Measurements from ENCODE around the gene ERO1B.

The ERO1B gene

DNA sequence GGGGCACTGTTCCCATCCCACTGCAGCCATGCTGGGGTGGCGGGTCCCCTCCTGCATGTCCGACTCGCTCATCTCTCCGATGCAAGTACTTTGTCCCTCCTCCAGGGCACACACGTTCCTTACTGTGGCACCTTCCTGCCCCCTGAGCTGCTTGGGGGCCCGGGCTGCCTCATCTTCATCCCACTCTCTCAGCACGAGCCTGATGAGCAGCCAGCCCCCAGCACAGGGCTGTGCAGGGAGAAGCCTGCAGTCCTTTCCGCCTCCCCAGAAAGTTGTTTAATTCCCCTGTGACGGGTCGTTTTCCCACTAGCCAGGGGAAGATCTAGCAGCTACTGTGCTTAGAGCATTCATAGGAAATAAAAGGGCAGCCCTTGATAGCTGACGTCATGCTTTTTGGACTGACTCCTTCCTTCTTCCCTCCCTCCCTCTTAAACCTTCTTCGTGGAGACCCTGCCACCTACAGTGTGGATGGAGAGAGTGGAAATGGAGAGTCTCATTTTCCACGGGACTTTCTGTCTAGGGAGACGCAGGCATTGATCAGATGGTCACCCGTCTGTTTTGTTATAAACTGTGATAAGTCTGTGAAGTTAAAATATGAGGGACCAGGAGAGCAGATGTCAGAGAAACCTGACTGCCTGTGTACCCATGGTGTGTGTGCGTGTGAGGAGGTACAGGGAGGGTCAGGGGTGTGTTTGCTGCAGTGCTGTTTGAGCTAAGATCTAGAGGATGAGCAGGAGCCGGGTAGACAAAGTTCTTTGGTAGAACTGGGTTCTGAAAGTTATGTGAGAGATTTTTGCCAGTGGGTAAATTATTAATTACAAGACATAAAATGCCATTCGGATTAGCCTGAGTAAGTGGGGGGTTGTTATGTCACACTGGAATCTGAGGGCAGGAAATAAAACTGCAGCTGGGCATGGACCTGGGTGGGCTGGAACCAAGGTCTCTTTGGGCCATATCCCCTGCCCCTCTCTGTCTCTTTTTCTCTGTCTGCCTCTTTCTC is 105.1 kb downstream of the ERO1B start:
- DNase-seq, result no peak

DNA sequence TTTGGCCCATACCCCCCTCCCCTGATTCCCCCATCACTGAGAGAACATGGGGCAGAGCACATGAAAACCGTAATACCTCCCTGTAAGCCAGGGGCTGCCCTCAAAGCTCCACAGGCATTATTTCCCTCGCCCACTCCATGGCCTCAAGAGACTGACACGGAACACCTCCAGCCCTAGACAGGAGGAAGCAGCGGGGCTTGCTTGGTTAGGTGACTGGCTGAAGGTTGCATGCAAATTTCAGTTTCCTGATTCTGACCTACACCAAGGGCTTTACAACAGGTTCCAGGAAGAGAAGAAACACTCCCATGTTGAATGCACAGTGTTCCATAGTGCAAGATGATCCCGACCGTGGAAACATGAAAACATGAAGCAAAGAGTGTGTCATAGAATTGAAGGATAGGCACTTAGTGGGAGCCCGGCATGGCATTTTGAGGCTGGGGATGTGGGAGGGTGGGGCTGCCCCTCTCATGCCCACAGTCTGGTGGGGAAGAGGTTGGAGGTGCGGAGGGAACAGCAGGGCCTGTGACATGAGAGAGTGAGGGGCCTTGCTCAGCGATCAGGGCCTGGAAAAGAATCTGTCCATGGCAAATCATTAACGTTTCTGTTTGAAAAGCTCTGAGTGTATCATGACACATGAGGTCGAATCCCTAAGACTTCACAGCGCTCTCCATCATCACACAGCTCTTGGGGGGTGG is 106.0 kb downstream of the ERO1B start:
- DNase-seq, result no peak

DNA sequence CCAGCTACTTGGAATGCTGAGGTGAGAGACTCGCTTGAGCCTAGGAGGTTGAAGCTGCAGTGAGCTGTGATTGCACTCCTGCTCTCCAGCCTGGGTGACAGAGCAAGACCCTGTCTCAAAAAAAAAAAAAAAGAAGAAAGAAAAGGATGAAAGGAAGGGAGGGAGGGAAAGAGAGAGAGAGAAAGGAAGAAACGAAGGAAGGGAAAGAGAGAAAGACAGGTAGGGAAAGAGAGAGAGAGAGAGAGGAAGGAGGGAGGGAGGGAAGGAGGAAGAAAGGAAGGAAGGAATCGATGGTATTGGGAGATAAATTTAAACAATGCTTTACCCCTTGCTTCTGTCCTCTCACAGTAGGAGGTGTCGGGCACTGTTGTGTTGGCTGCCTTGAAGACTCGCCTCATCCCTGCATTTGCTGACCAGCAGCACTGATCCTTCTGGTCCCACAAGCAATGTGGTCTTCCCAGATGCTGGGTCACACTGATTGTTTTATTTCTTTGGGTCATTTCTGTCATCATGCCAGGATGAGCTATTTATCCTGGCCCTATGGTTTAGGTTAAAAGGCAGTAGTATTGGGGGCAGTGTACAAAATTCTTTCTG is 108.5 kb downstream of the ERO1B start:
- DNase-seq, result no peak

DNA sequence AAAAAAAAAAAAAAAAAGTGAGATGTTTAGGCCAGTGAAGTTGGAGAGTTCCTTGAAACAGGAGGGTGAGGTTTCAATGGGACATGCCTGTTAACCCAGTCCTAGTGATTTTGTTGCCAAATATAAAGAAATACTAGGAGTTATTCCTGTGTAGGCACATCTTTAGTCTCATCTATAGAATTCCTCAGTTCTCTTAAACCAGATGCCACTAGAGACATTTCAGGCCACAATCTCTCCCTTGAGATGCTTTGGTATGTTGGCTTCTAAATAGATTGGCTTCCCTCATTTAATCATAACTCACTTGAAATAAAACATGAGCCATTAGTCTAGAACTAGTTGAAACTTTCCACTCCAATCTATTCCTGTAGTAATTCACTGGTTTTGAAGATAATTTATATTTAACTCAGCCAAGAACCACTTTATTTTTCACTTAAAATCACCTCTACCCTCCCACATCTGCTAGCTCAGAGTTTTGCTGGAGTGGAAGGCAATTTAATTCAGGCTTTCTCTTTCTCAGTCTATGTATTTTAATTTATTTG is 109.6 kb downstream of the ERO1B start:
- DNase-seq, result no peak

DNA sequence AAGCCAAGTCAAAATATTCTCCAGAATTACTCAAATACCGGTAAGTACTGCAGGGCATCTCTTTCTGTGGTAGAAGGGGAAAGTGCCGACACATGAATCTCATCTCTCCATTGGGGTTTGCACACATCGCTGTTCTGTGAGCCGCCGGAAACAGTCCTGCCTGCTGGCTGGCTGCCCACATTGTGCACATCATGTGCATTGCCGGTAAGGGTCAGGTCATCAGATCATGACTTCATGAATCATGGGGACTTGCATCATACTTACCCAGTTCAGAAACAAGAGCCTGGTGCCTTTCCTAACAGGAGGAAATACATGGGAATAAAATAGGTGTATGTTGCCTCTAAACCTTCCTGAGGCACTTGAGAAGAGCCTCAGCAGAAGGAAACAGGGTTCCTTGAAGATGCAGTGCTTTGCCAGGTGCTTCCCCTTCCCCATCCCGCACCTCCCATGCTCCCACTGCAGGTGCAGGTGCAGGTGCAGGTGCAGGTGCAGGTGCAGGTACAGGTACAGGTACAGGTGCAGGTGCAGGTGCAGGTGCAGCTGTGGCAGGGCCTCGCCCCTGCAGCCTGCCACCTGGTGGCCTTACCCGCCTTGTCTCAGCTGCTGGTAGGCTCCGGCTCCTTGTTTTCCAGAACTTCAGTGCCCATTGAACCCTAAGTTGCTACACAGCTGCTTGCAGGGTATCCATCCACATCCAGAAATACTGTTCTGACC is 112.9 kb downstream of the ERO1B start:
- no peak for DNase-seq

DNA sequence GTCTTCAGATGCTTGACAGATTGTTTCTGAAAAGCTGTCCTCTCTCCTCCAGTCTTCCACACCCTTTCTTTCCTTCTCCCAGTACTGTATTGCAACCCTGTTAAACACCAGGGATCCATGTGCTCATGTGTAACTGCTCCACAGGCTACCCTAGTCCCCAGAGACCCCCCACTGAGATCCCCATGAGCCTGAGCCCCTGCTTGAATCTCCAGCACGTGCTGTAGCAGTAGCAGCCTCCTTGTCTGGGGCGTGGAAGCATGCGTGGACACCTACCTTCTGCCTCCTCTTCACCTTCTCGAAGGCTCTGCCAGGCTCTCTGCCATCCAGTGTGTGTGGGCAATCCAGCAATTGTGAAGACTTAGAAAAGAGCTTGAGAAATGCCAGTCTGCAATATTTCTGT is 114.2 kb downstream of the ERO1B start:
- no peak for DNase-seq

DNA sequence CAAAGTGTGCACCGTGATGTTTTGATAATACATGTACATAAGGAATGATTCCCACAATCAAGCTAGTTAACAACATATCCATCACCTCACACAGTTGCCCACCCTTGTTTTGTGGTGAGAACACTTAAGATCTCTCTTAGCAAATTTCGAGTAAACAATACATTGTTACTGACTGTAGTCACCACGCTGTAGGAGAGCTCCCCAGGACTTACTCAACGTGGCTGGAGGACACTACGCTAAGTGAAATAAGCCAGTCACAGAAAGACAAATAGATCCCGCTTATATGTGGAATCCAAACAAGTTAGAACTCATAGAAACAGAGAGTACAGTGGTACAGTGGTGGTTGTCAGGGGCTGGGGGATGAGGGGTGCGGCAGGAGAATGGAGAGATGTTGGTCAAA is 114.6 kb downstream of the ERO1B start:
- DNase-seq, result no peak

DNA sequence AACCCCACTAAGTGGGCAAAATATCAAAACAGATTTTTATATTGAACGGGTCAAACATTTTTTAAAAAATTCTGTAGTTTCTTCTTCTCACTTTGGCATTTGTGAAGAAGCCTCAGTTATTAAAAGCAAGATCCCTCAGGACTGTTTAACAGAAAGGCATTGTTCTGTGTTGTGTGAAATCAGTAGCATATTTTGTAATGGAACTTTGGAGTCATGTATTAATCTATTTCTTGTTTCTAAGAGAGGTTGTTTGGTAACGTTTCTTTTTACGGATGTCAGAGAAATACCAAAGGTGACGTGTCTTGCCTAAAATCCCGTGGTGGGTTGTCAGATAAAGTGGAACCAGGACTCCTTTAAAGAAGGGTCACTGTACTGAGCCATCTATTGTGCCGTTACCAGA is 115.7 kb downstream of the ERO1B start:
- DNase-seq, result no peak
